SHP77 treated with DMSO at 0.1 percent for 48 hours (cell line): ENCODE results near the gene UBE2G2.

Source experiments
- DNase-seq: peaks from one replicate; lab custom pipeline; 2025; lab: John Stamatoyannopoulos, UW

Gene UBE2G2

DNA sequence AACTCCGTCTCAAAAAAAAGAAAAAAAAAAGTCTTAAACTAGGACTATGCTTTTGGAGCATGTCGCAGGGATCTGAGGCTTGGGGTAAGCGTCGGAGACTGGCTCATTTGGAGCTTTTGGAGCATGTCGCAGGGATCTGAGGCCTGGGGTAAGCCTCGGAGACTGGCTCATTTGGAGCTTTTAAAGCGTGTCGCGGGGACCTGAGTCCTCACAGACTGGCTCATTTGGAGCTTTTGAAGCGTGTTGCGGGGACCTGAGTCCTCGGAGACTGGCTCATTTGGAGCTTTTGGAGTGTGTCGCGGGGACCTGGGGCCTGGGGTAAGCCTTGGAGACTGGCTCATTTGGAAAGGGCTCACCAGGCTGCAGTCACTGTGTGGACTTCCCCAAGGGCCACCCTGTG lies 76.7 kb downstream of the UBE2G2 start:
- no peak for DNase-seq

DNA sequence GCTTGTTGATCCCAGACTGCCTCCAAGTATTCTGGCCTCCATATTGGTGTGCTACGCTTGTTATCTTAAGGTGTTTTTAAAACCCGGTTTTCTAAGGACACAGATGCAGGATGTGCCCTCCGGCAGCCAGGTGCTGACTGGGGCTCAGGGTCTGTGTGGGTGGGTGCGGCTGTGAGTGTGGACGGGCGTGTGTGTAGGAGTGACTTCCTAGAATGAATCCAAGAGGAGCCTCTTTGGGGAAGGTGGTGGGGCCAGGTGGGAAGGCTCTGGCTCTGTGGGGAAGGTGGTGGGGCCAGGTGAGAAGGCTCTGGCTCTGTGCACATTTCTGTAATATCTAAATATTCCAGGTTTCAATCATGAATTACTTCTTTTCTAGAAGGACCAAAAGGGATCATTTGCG lies 77.4 kb downstream of the UBE2G2 start:
- DNase-seq, result no peak

DNA sequence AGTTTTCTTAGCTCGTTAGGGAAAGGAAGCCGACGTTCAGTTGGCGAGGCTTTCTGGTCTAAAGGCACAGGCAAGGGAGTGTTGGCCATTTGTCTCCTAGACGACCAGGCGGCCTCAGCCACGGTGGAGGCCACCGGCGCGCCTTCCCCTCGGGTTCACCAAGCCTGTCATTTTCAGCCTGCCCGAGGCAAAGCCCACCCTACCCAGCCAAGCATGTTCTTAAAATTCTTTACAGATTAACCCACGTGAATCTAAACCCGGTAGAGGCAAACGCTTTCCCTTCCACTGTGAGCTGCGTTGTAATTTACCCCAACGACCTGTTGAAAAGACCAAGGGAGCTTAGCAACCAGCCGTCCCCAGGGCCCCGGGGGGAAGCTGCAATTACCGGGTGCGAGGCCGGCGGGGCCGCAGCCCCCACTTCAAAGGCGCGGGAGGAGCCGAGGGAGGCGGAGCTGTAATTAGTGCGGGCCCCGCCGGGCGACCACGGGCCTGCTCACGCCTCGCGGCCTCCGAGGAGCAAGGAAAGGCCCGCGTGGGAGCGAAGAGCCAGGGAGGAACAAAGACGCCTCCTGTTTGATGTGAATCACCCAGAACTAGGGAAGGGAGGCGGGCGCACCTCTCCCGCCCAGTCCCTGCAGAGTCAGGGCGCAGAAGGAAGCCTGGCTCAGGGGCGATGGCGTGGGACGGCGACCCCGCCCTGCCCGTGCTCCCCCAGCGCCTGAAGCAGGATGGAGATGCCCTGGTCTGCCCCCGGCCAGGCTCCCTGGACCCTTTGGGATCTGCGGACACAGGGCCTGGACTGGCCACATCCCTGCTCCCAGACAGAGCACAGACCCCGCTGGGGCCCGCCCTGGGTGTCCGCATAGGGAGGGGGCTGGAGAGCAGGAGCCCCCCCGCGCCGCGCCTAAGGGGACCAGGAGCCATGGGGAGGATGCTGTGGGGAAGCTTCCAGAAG lies 78.2 kb downstream of the UBE2G2 start:
- DNase-seq, result no peak

DNA sequence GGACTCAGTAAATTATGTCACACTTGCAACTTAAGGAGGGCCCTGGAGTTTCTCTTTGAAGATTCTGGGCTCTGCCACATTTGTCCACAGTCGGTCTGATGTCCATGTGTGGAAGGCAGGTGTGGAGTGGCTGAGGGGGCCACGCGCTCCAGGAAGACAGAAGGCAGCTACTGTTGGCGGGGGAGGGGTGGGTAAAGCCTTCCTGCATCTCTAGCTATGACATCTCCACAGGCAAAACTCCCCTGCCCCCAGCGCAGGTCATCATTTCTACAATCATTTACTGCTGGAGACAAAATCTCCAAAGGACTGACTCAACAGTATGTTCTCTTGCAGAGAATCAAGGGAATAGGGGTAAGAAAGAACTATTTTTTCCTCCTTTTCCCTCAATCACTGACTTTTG lies 78.9 kb downstream of the UBE2G2 start:
- DNase-seq, result no peak

DNA sequence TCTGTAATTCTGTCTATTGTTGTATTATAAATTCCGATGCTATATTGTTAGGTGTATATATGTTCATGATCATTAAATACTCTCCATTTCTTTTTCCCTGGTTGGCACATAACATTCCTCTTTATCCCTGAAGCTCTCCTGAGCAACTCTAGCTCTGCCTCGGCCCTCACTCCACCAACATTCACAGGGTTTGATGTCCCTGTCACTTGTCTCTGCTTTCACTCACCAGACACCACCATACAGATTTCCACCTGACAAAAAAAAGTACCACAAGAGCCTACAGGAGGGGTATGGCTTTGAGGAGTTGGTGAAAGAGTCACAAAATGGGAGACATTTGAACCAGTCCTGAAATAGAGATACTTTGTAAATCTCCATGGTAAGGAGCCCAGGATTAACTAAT lies 81.5 kb downstream of the UBE2G2 start:
- no peak for DNase-seq
